HepG2 (cell line): ENCODE results near the gene PRMT2.

ENCODE experiments used
- CC2D1A ChIP-seq: sonication (generic); formaldehyde crosslinking; IDR thresholded peaks from 2 replicates; pipeline ENCODE4 v1.8.1; 2023; ENCODE audit warnings: mild to moderate bottlenecking, missing genetic modification reagents
- GABPB1 ChIP-seq: IDR thresholded peaks from 2 replicates; pipeline ENCODE4 v1.6.1; 2016; ENCODE audit warnings: mild to moderate bottlenecking, missing genetic modification reagents, moderate library complexity, missing compliant biosample characterization
- MIXL1 ChIP-seq: IDR thresholded peaks from 2 replicates; pipeline ENCODE4 v1.6.1; 2016
- NR1H2 ChIP-seq: sonication (generic); formaldehyde crosslinking; IDR thresholded peaks from 2 replicates; pipeline ENCODE4 v1.8.1; 2022; ENCODE audit warnings: low read depth, missing genetic modification reagents, borderline replicate concordance
- POLR2AphosphoS5 ChIP-seq: IDR thresholded peaks from 2 replicates; pipeline ENCODE4 v1.6.1; 2012; ENCODE audit warnings: low read depth, low read length
- SRSF1 ChIP-seq: fragments of 200-400 bp; formaldehyde crosslinking; optimal IDR thresholded peaks from 2 replicates; pipeline ENCODE3; 2017; ENCODE audit warnings: mild to moderate bottlenecking, low read depth, low read length, moderate library complexity
- ZSCAN22 ChIP-seq: sonication (generic); formaldehyde crosslinking; IDR thresholded peaks from 2 replicates; pipeline ENCODE4 v1.4.0; 2020; ENCODE audit warnings: mild to moderate bottlenecking, missing genetic modification reagents
- TF ChIP-seq, protein P1 (sequence below): sonication (generic); formaldehyde crosslinking; IDR thresholded peaks from 2 replicates; pipeline ENCODE4 v1.4.0; 2020; ENCODE audit warnings: missing genetic modification reagents

DNA sequence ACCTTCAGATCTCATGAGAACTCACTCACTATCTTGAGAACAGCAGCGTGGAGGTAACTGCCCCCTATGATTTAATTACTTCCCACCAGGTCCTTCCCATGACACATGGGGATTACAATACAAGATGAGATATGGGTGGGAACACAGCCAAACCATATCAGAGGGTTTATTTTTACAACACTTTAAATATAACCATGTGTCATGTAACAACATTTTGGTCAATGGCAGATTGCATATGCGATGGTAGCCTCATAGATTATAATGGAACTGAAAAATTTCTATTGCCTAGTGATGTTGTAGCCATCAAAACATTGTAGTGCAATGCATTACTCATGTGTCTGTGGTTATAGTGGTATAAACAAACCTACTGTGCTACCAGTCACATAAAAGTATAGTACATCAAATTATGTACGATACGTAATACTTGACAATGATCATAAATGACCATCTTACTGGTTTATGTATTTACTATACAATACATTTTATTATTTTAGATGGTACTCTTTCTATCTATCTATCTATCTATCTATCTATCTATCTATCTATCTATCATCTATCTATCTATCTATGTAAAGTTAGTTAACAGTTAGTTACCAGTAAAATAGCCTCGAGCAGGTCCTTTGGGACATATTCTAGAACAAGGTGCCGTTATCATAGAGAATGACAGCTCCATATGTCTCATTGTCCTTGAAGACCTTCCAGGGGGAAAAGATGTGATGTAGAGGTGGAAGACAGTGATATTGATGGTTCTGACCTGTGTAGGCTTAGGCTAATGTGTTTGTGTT, 18.0 kb upstream of the PRMT2 start:
- TF ChIP-seq NR1H2 (no peak), MIXL1 (CRISPR knock-in tag) (no peak), SRSF1 (no peak), ZSCAN22 (CRISPR knock-in tag) (no peak), CC2D1A (CRISPR knock-in tag) (no peak), POLR2AphosphoS5 (no peak), GABPB1 (CRISPR knock-in tag) (no peak)
- TF ChIP-seq, protein P1, sequence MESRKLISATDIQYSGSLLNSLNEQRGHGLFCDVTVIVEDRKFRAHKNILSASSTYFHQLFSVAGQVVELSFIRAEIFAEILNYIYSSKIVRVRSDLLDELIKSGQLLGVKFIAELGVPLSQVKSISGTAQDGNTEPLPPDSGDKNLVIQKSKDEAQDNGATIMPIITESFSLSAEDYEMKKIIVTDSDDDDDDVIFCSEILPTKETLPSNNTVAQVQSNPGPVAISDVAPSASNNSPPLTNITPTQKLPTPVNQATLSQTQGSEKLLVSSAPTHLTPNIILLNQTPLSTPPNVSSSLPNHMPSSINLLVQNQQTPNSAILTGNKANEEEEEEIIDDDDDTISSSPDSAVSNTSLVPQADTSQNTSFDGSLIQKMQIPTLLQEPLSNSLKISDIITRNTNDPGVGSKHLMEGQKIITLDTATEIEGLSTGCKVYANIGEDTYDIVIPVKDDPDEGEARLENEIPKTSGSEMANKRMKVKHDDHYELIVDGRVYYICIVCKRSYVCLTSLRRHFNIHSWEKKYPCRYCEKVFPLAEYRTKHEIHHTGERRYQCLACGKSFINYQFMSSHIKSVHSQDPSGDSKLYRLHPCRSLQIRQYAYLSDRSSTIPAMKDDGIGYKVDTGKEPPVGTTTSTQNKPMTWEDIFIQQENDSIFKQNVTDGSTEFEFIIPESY (CRISPR knock-in tag), result no peak
